T-cell (primary cell): ENCODE data around the gene SDR9C7. TPM values are rescaled to one million over a fixed set of nuclear protein-coding genes. Genes with fewer than 3 reads are reported as not detected.

Source experiments
- ATAC-seq, 4 experiments: fragments of 200-7000 bp in 3 of 4; fragments of 150-1000 bp in 1 of 4; cut with Tn5 transposase; replicated peaks in 1 of 4; 1 replicate in 3 of 4; 2 replicates in 1 of 4; pipeline ENCODE4 v1.10.0; 2021; ENCODE audit warnings: moderate library complexity in 3 of 4, mild to moderate bottlenecking in 2 of 4, moderate number of reproducible peaks in 1 of 4
- CTCF ChIA-PET, 2 donors: fragments of 300-600 bp; sonication (Branson Sonifier 250); formaldehyde crosslinking; loops; one replicate each; lab custom pipeline; 2022; ENCODE audit warnings: antibody characterized with exemption in 2 of 2; lab: Charles Lee
- POLR2A ChIA-PET, 2 donors: fragments of 300-600 bp; sonication (Branson Sonifier 250); formaldehyde crosslinking; loops; one replicate each; lab custom pipeline; 2022; ENCODE audit warnings: antibody characterized with exemption in 2 of 2; lab: Charles Lee
- DNase-seq, 35 experiments: peaks; one replicate each; pipeline versions ENCODE4 v3.0.0 to v3.0.0-alpha.2; 2013 to 2023
- H3K27ac ChIP-seq: one replicate; pipeline ENCODE4 v1.5.1; 2013; ENCODE audit warnings: low read length
- H3K27me3 ChIP-seq, 2 experiments: replicated peaks in 1 of 2; 1 replicate in 1 of 2; 2 replicates in 1 of 2; pipeline versions ENCODE4 v1.6.1 to v1.7.0; 2013; ENCODE audit warnings: low read length in 1 of 2, mixed read lengths in 1 of 2; ENCODE audit not compliant: control insufficient read depth in 2 of 2, insufficient read depth in 2 of 2; ENCODE audit errors: extremely low read depth in 1 of 2
- H3K36me3 ChIP-seq, 2 donors: 1 replicate in 1 of 2; 2 replicates in 1 of 2; pipeline versions ENCODE4 v1.6.1 to v1.7.0; 2013; ENCODE audit warnings: low read length in 1 of 2; ENCODE audit not compliant: control insufficient read depth in 2 of 2, insufficient read depth in 1 of 2; ENCODE audit errors: extremely low read depth in 1 of 2
- H3K4me1 ChIP-seq, 2 experiments: 1 replicate in 1 of 2; 2 replicates in 1 of 2; pipeline versions ENCODE4 v1.6.1 to v1.7.0; 2013; ENCODE audit warnings: low read length in 2 of 2, mixed read lengths in 1 of 2; ENCODE audit not compliant: insufficient read depth in 2 of 2, control insufficient read depth in 1 of 2; ENCODE audit errors: extremely low read depth in 1 of 2
- H3K4me3 ChIP-seq, 2 donors: 1 replicate in 1 of 2; 2 replicates in 1 of 2; pipeline versions ENCODE4 v1.5.1 to v1.7.0; 2013; ENCODE audit warnings: mild to moderate bottlenecking in 2 of 2, low read length in 1 of 2, moderate library complexity in 1 of 2; ENCODE audit not compliant: control insufficient read depth in 1 of 2; ENCODE audit errors: extremely low read depth in 1 of 2
- H3K9me3 ChIP-seq: 2 replicates; pipeline ENCODE4 v1.7.0; 2013
- H3K27ac Mint-ChIP-seq, 2 donors: one replicate each; pipeline ENCODE4 v1.8.0; 2020 to 2021; ENCODE audit warnings: mild to moderate bottlenecking in 2 of 2, mixed read lengths in 2 of 2
- H3K27me3 Mint-ChIP-seq, 2 donors: one replicate each; pipeline ENCODE4 v1.8.0; 2021 to 2022; ENCODE audit warnings: mixed read lengths in 2 of 2
- H3K36me3 Mint-ChIP-seq: one replicate; pipeline ENCODE4 v1.8.0; 2021; ENCODE audit warnings: mixed read lengths
- H3K4me1 Mint-ChIP-seq, 3 donors: one replicate each; pipeline ENCODE4 v1.8.0; 2020 to 2022; ENCODE audit warnings: mixed read lengths in 3 of 3, mild to moderate bottlenecking in 1 of 3
- H3K4me3 Mint-ChIP-seq, 3 donors: one replicate each; pipeline ENCODE4 v1.8.0; 2020 to 2022; ENCODE audit warnings: mild to moderate bottlenecking in 3 of 3, mixed read lengths in 3 of 3, moderate library complexity in 3 of 3
- H3K9me3 Mint-ChIP-seq, 3 donors: one replicate each; pipeline ENCODE4 v1.8.0; 2020 to 2022; ENCODE audit warnings: mixed read lengths in 3 of 3
- WGBS: methylation state at CpG from one replicate; pipeline ENCODE4 v1.1.5; 2013; ENCODE audit warnings: missing lambda C conversion rate; ENCODE audit not compliant: insufficient coverage; 5-methylcytosine and 5-hydroxymethylcytosine counted together
- total RNA-seq, 35 experiments: library from RNA in 6 of 35; stranded (reverse) in 6 of 35; fragments of 120-200 nt in 1 of 35; gene quantifications; one replicate each; pipeline versions ENCODE4 v1.2.1 to v1.2.4 and lab custom pipeline; 2013 to 2026

The SDR9C7 gene
- total RNA-seq, 5 donors from 2014 or later (not counting 1 experiment from before 2014, with no cell fraction given), result not detected

DNA sequence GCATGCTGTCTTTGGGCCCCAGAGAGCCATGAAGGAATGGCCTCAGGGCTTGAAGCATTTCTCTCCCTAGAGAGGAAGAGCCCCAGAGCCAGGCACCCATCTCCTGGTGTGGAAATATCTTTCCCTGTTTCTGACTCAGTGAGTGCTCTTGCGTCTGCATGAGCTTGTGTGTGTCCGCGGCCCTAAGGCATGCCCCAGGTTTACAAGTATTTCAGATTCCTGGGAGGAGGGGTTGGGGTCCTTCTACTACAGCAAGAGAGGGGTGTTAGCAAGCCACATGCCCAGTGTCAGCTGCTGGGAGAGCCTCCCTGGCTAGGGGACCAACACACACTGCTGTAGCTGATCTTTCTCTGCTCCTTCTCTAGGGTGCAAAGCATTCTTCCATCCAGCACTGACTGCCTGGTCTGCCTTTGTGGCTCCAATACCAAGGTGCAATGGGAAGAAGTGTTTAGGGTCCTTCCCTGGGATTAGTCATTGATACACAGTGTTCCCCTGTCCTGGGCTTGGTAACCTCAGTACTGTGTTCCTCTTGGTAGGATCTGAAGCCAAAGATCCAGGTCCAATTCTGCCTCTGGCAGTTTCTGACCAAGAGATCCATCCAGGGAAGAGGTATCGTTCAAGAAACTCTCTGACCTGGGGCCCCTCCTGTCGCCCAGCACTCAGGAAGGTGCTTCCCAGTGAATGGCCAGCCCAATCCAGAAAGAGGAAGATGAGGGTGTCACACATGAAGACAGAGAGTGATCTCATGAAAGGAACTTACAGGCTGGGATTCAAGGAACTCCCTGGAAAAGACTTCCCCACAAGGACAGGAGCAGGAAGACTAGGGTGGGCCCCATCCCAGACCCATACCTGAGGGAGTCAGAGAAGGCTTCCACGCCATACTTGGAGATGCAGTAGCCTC is 20.1 kb upstream of the SDR9C7 start:
- ChIA-PET POLR2A (no interaction called here), CTCF (no interaction called here)
- peaks cover 0 to 4% (median 0%) of the 10 kb centered on the region in 3 donors for H3K9me3 Mint-ChIP-seq
- Histone ChIP-seq H3K27ac (no peak overlapping the region), H3K4me1 (no peaks in the 10 kb centered on the region), H3K9me3 (no peaks in the 10 kb centered on the region), H3K4me3 (no peak overlapping the region), H3K27me3 (peaks cover 0 to 23% of the 10 kb centered on the region in 2 experiments), H3K36me3 (no peaks in the 10 kb centered on the region)
- H3K36me3 Mint-ChIP-seq, result peaks cover 32% of the 10 kb centered on the region
- 76% methylated on average over 3 of the region's 6 CpGs for WGBS
- no peak overlapping the region for H3K4me3 Mint-ChIP-seq
- ATAC-seq, result no peak
- peaks cover 3 to 4% of the 10 kb centered on the region in 2 donors for H3K27me3 Mint-ChIP-seq
- no peak overlapping the region for H3K27ac Mint-ChIP-seq
- no peaks in the 10 kb centered on the region for H3K4me1 Mint-ChIP-seq
- no peak for DNase-seq

- H3K27ac Mint-ChIP-seq, result no peak overlapping the region
- ATAC-seq (no peak), DNase-seq (no peak)
- H3K4me3 Mint-ChIP-seq, result no peak overlapping the region
- POLR2A ChIA-PET, result no interaction called here
- H3K27me3 Mint-ChIP-seq, result peaks cover 3% of the 10 kb centered on the region in 2 donors
- Histone ChIP-seq H3K27me3 (peaks cover 0 to 23% of the 10 kb centered on the region in 2 experiments), H3K9me3 (no peaks in the 10 kb centered on the region), H3K4me1 (no peaks in the 10 kb centered on the region), H3K27ac (no peak overlapping the region), H3K36me3 (no peaks in the 10 kb centered on the region), H3K4me3 (no peak overlapping the region)
- no peaks in the 10 kb centered on the region for H3K4me1 Mint-ChIP-seq
- 0% methylated on average over 1 of the region's 1 CpG for WGBS
- peaks cover 32% of the 10 kb centered on the region for H3K36me3 Mint-ChIP-seq
- CTCF ChIA-PET, result no interaction called here
- peaks cover 0 to 4% (median 0%) of the 10 kb centered on the region in 3 donors for H3K9me3 Mint-ChIP-seq
These were observed 19.1 kb upstream of the SDR9C7 start for GRCh38 chr12:56953314-56953713.

DNA sequence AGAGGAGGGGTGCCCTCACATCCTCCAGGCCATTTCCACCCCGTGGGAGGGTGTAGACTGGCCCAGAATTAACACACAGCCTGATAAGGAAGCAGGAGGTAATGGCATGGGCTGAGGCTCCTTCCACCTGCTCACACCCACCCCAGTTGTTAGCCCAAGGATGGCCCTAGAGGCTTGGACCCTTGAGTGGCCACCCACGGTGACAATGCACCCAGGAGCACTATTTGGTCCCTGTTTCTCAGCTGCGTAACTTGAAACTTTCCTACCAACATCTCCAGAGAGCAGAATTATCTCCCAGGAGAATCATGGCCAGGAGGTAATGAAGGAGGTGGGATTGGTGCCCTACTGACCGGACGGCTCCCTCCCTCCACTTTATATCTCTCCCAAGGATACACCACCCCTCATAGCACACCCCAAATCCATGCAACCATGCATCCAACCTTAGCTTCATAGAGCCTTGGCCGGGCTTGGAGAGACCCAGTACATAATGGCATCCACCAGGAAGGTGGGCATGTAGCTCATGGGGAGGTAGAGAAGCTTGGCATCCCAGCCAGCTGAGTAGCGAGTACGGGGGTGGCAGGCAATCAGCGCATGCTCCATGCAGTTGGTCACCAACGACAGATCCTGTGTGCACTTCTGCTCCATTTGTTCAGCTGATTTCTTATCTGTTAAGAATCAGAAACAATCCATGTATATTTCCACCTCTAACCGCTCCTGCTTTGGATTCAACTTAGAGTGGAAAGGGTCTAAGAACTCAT is 17.6 kb upstream of the SDR9C7 start:
- Histone ChIP-seq H3K9me3 (no peaks in the 10 kb centered on the region), H3K4me3 (no peak overlapping the region), H3K27me3 (peaks cover 0 to 16% of the 10 kb centered on the region in 2 experiments), H3K36me3 (no peaks in the 10 kb centered on the region), H3K27ac (no peak overlapping the region), H3K4me1 (no peaks in the 10 kb centered on the region)
- Mint-ChIP-seq H3K36me3 (peaks cover 25% of the 10 kb centered on the region), H3K4me1 (no peaks in the 10 kb centered on the region), H3K9me3 (no peaks in the 10 kb centered on the region), H3K27me3 (no peaks in the 10 kb centered on the region), H3K4me3 (no peak overlapping the region), H3K27ac (no peak overlapping the region)
- ATAC-seq, result no peak
- WGBS, result 93% methylated on average over 5 of the region's 11 CpGs
- POLR2A ChIA-PET, result no interaction called here
- DNase-seq, result no peak
- CTCF ChIA-PET, result no interaction called here

- H3K27ac ChIP-seq, result no peak overlapping the region
- no peak overlapping the region for H3K4me3 ChIP-seq
- no peak overlapping the region for H3K27ac Mint-ChIP-seq
- CTCF ChIA-PET, result no interaction called here
- DNase-seq (no peak), ATAC-seq (no peak)
- no peaks in the 10 kb centered on the region for H3K9me3 ChIP-seq
- H3K9me3 Mint-ChIP-seq, result peaks cover 0 to 5% (median 4%) of the 10 kb centered on the region in 3 donors
- H3K4me3 Mint-ChIP-seq, result no peak overlapping the region
- H3K27me3 Mint-ChIP-seq, result peaks cover 3 to 5% of the 10 kb centered on the region in 2 donors
- no peaks in the 10 kb centered on the region for H3K36me3 ChIP-seq
- WGBS, result 89% methylated on average over 1 of the region's 2 CpGs
- H3K27me3 ChIP-seq, result peaks cover 0 to 9% of the 10 kb centered on the region in 2 experiments
- POLR2A ChIA-PET, result no interaction called here
- no peaks in the 10 kb centered on the region for H3K4me1 Mint-ChIP-seq
- H3K4me1 ChIP-seq, result no peaks in the 10 kb centered on the region
- peaks cover 18% of the 10 kb centered on the region for H3K36me3 Mint-ChIP-seq
These were observed 14.7 kb upstream of the SDR9C7 start for GRCh38 chr12:56948881-56949280.

DNA sequence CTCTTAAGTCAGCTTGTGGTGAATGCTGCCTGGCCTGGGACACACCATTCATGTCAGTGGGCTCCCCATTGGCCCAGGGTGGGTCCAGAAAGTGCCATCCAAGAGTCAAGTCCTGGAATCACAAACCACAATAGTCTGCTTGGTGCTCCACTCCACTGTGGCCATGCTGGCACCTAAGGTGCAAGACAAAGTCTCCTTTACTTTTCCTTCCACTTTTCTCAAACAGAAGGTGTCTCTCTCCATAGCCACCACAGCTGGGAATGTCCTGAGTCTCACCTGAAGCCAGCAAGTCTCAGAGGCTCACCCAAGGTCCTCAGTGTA is 14.2 kb upstream of the SDR9C7 start:
- H3K9me3 ChIP-seq, result no peaks in the 10 kb centered on the region
- Mint-ChIP-seq H3K4me1 (no peaks in the 10 kb centered on the region), H3K27me3 (peaks cover 3 to 5% of the 10 kb centered on the region in 2 donors), H3K9me3 (peaks cover 0 to 9% (median 7%) of the 10 kb centered on the region in 3 donors), H3K27ac (no peak overlapping the region), H3K36me3 (peaks cover 18% of the 10 kb centered on the region), H3K4me3 (no peak overlapping the region)
- ATAC-seq (no peak), DNase-seq (no peak)
- POLR2A ChIA-PET, result no interaction called here
- no peak overlapping the region for H3K27ac ChIP-seq
- peaks cover 0 to 9% of the 10 kb centered on the region in 2 experiments for H3K27me3 ChIP-seq
- no peaks in the 10 kb centered on the region for H3K36me3 ChIP-seq
- H3K4me1 ChIP-seq, result no peaks in the 10 kb centered on the region
- CTCF ChIA-PET, result no interaction called here
- no peak overlapping the region for H3K4me3 ChIP-seq

- Mint-ChIP-seq H3K4me3 (no peak overlapping the region), H3K27ac (no peak overlapping the region), H3K4me1 (no peaks in the 10 kb centered on the region), H3K27me3 (peaks cover 5% of the 10 kb centered on the region in 2 donors), H3K36me3 (peaks cover 18% of the 10 kb centered on the region), H3K9me3 (peaks cover 0 to 9% (median 7%) of the 10 kb centered on the region in 3 donors)
- no peaks in the 10 kb centered on the region for H3K9me3 ChIP-seq
- H3K27ac ChIP-seq, result no peak overlapping the region
- WGBS, result 97% methylated on average over 3 of the region's 6 CpGs
- H3K4me3 ChIP-seq, result no peak overlapping the region
- DNase-seq (no peak), ATAC-seq (no peak)
- ChIA-PET CTCF (no interaction called here), POLR2A (no interaction called here)
- H3K4me1 ChIP-seq, result no peaks in the 10 kb centered on the region
- no peaks in the 10 kb centered on the region for H3K36me3 ChIP-seq
- H3K27me3 ChIP-seq, result peaks cover 0 to 11% of the 10 kb centered on the region in 2 experiments
These were observed 13.6 kb upstream of the SDR9C7 start for GRCh38 chr12:56947633-56948456.
